Gastrocnemius medialis (tissue), 4 donors: ENCODE data around the gene GPD1. TPM values are rescaled to one million over a fixed set of nuclear protein-coding genes. Genes with fewer than 3 reads are reported as not detected.

Experiments
- ATAC-seq, 2 donors: fragments of 150-250 bp; one replicate each; pipeline ENCODE4 v1.9.1; 2016
- DNase-seq, 2 donors: peaks; one replicate each; pipeline ENCODE4 v3.0.0-alpha.2; 2019
- H3K27ac ChIP-seq, 4 donors: fragments of 200-600 bp; sonication (generic); 1 replicate in 1 of 4; 2 replicates in 3 of 4; pipeline ENCODE4 v1.5.1; 2016 to 2018; ENCODE audit warnings: mild to moderate bottlenecking in 2 of 4, moderate library complexity in 1 of 4
- H3K27me3 ChIP-seq, 3 donors: fragments of 200-600 bp; sonication (generic) in 2 of 3; 1 replicate in 1 of 3; 2 replicates in 2 of 3; pipeline versions ENCODE4 v1.5.1 to v1.6.0; 2016 to 2019; ENCODE audit warnings: mild to moderate bottlenecking in 1 of 3, moderate library complexity in 1 of 3
- H3K36me3 ChIP-seq, 2 donors: fragments of 200-600 bp; sonication (generic) in 1 of 2; one replicate each; pipeline ENCODE4 v1.5.1; 2017 to 2018
- H3K4me1 ChIP-seq, 2 donors: fragments of 200-600 bp; sonication (generic) in 1 of 2; one replicate each; pipeline ENCODE4 v1.5.1; 2016 to 2017; ENCODE audit warnings: mild to moderate bottlenecking in 2 of 2
- H3K4me3 ChIP-seq, 4 donors: fragments of 200-600 bp; sonication (generic) in 3 of 4; 1 replicate in 1 of 4; 2 replicates in 3 of 4; pipeline ENCODE4 v1.5.1; 2016 to 2019; ENCODE audit warnings: mild to moderate bottlenecking in 2 of 4
- H3K9me3 ChIP-seq, 3 donors: fragments of 200-600 bp; sonication (generic) in 2 of 3; 1 replicate in 1 of 3; 2 replicates in 2 of 3; pipeline ENCODE4 v1.5.1; 2016 to 2019
- POLR2A ChIP-seq, 2 donors: fragments of 450-650 bp; IDR thresholded peaks; one replicate each; pipeline ENCODE4 v1.6.1; 2017; ENCODE audit warnings: antibody characterized with exemption in 2 of 2, mild to moderate bottlenecking in 2 of 2, moderate library complexity in 2 of 2
- in situ Hi-C, 4 donors: fragments of 200-750 bp; cut with MboI; loops; one replicate each; pipeline versions ENCODE4 v1.15.0 to v1.8.0; 2017; ENCODE audit warnings: low sequenced_read_pairs in 4 of 4
- intact Hi-C: fragments of 100-400 bp; cut with DNase I; formaldehyde crosslinking; loops from one replicate; pipeline ENCODE4 v1.15.1; 2023; ENCODE audit warnings: low total_unique reads
- total RNA-seq, 4 donors: library from RNA; depleted of rRNA; stranded (reverse); fragments of >200 nt; gene quantifications; one replicate each; pipeline versions ENCODE4 v1.1.0 to v1.2.3, GENCODE V29; 2016
- TF ChIP-seq, protein P1 (sequence below), 5 experiments: fragments of 450-650 bp in 3 of 5; fragments of 200-600 bp in 2 of 5; sonication (generic) in 2 of 5; IDR thresholded peaks in 4 of 5; conservative IDR thresholded peaks in 1 of 5; 1 replicate in 4 of 5; 2 replicates in 1 of 5; pipeline ENCODE4 v1.5.1; 2016 to 2019; ENCODE audit warnings: antibody characterized with exemption in 5 of 5, mild to moderate bottlenecking in 3 of 5, moderate library complexity in 3 of 5

Gene GPD1
- total RNA-seq, result 100 to 1,000 TPM in 3 of 4 donors, 10 to 100 TPM in 1; 68.2 to 763 (median 288) TPM

- TF ChIP-seq POLR2A (IDR thresholded peaks at IDR 0.05), result peak; percentile 81 to 93
- TF ChIP-seq, protein P1, sequence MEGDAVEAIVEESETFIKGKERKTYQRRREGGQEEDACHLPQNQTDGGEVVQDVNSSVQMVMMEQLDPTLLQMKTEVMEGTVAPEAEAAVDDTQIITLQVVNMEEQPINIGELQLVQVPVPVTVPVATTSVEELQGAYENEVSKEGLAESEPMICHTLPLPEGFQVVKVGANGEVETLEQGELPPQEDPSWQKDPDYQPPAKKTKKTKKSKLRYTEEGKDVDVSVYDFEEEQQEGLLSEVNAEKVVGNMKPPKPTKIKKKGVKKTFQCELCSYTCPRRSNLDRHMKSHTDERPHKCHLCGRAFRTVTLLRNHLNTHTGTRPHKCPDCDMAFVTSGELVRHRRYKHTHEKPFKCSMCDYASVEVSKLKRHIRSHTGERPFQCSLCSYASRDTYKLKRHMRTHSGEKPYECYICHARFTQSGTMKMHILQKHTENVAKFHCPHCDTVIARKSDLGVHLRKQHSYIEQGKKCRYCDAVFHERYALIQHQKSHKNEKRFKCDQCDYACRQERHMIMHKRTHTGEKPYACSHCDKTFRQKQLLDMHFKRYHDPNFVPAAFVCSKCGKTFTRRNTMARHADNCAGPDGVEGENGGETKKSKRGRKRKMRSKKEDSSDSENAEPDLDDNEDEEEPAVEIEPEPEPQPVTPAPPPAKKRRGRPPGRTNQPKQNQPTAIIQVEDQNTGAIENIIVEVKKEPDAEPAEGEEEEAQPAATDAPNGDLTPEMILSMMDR (IDR thresholded peaks at IDR 0.05 in 4 of 5, conservative IDR thresholded peaks at IDR 0.05 in 1 of 5), result peak in 1 of 5 experiments; percentile 27
- DNase-seq (peak; percentile 65 to 93), ATAC-seq (peak; percentile 75 to 78)
- peak within 1 kb of the TSS; percentile 92 to 95 (median 95) for H3K27ac ChIP-seq
- peak within 1 kb of the TSS; percentile 43 to 55 (median 51) for H3K4me3 ChIP-seq
- H3K4me1 ChIP-seq, result peaks cover 61 to 62% of the 10 kb centered on the region in 2 donors
- no peaks in the 10 kb centered on the region for H3K27me3 ChIP-seq
- H3K9me3 ChIP-seq, result no peaks in the 10 kb centered on the region
- intact Hi-C loops, result loop anchor here (1.0 kb wide), 1 partner anchor 15 kb away; no protein-coding TSS in a partner anchor
- in situ Hi-C loops, result loop anchor here in 1 of 4 donors (10.0 kb wide), 1 partner anchor 61 kb away; the partner anchor contains the start of gene CERS5
- peaks cover 0 to 19% of the 10 kb centered on the region in 2 donors for H3K36me3 ChIP-seq
Observed at GRCh38 chr12:50103767-50104321, at the start of gene GPD1. Gene GPD1 (plus strand): TSS chr12:50104008. CDS start chr12:50104051, 43 bp downstream.

- ATAC-seq (peak; percentile 21 to 44), DNase-seq (no peak)
- peaks cover 3 to 11% (median 4%) of the 10 kb centered on the region in 3 donors for H3K27me3 ChIP-seq
- H3K4me3 ChIP-seq, result no peak overlapping the region
- TF ChIP-seq, protein P1 (IDR thresholded peaks at IDR 0.05 in 4 of 5, conservative IDR thresholded peaks at IDR 0.05 in 1 of 5), result peak; percentile 68 to 89 (median 85)
- no peak for TF ChIP-seq POLR2A (IDR thresholded peaks at IDR 0.05)
- no peaks in the 10 kb centered on the region for H3K36me3 ChIP-seq
- intact Hi-C loops, result loop anchor here (2.0 to 10.0 kb wide), 3 partner anchors 17 to 191 kb away; no protein-coding TSS in a partner anchor
- H3K27ac ChIP-seq, result no peak overlapping the region
- in situ Hi-C loops, result loop anchor here in 2 of 4 donors (5.0 kb wide), 2 partner anchors 79 to 84 kb away; partner anchors contain the start of gene AQP6 (in 1 of the 2)
- H3K9me3 ChIP-seq, result no peaks in the 10 kb centered on the region
- H3K4me1 ChIP-seq, result peaks cover 14 to 15% of the 10 kb centered on the region in 2 donors
Observed at GRCh38 chr12:50055831-50056638, 47.8 kb upstream of the GPD1 start.

DNA sequence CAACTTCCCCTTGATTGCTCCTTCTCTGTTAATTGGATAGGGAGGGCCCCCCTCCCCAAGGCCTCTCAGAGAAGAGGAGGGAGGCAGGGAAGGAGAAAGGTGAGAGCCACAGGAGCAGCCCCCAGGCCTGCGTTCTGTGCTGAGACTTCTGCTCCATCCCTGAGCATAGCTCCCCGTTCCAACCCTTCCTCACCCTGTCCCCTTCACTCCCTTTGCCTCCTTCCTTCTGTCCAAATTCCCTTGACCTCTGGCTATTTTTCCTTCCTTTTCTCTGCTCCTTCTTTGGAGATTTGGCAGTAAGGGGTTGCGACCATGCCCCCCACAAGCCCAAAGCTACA lies 47.2 kb upstream of the GPD1 start:
- peaks cover 2 to 9% (median 4%) of the 10 kb centered on the region in 3 donors for H3K27me3 ChIP-seq

More for the DNA sequence above, 47.2 kb upstream of the GPD1 start:
- Histone ChIP-seq H3K9me3 (no peaks in the 10 kb centered on the region), H3K36me3 (no peaks in the 10 kb centered on the region), H3K4me3 (peak overlapping the region; percentile 61 to 73 (median 72)), H3K4me1 (peaks cover 14 to 15% of the 10 kb centered on the region in 2 donors), H3K27ac (no peak overlapping the region)
- TF ChIP-seq POLR2A (IDR thresholded peaks at IDR 0.05), result no peak
- TF ChIP-seq, protein P1 (IDR thresholded peaks at IDR 0.05 in 4 of 5, conservative IDR thresholded peaks at IDR 0.05 in 1 of 5), result no peak
- intact Hi-C loops, result loop anchor here (2.0 to 10.0 kb wide), 3 partner anchors 18 to 192 kb away; no protein-coding TSS in a partner anchor
- DNase-seq (no peak), ATAC-seq (no peak)
- in situ Hi-C loops, result loop anchor here in 2 of 4 donors (5.0 kb wide), 2 partner anchors 79 to 84 kb away; partner anchors contain the start of gene AQP6 (in 1 of the 2)
